ENCODE results near the gene TMEM123.

The TMEM123 gene

GRCh38 chr11:102368472-102368871 is 84.1 kb downstream of the TMEM123 start:
- no peak overlapping the region for H3K9ac ChIP-seq (ENCODE audit: low read depth, low read length)
- H3K4me3 ChIP-seq (ENCODE audit: low read length), result no peak overlapping the region
- H3K27me3 ChIP-seq (ENCODE audit: control insufficient read depth, insufficient read depth, low read length), result no peaks in the 10 kb centered on the region
- peaks cover 51% of the 10 kb centered on the region for H3K36me3 ChIP-seq (ENCODE audit: insufficient read depth, low read length)
- H3K4me2 ChIP-seq (ENCODE audit: low read length), result no peak overlapping the region
- no peaks in the 10 kb centered on the region for H3K9me3 ChIP-seq (replicated peaks; ENCODE audit: low read length)
- no peaks in the 10 kb centered on the region for H3K4me1 ChIP-seq (ENCODE audit: control insufficient read depth, insufficient read depth, low read length)

DNA sequence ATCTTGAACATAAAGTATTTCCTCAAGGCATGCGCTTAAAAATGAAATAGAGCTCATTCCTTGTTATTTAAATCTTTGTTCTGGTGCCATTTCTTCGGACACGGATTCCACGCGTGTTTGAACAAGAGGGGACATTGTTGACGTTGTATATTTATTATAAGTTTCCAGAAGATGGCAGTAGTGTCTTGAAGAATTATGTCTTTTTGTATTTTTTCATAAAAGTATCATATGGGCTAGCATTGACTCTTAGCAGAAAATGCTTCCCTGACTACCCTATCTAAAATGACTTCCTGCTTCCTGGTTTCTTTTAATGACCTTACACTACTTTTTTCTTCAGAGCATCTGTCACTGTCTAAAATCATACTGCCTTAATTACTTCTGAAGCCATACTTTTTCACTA is 85.2 kb downstream of the TMEM123 start:
- no peaks in the 10 kb centered on the region for H3K9me3 ChIP-seq (replicated peaks; ENCODE audit: low read length)
- no peaks in the 10 kb centered on the region for H3K27me3 ChIP-seq (ENCODE audit: control insufficient read depth, insufficient read depth, low read length)
- no peak overlapping the region for H3K4me2 ChIP-seq (ENCODE audit: low read length)
- H3K4me3 ChIP-seq (ENCODE audit: low read length), result no peak overlapping the region
- peaks cover 62% of the 10 kb centered on the region for H3K36me3 ChIP-seq (ENCODE audit: insufficient read depth, low read length)
- H3K9ac ChIP-seq (ENCODE audit: low read depth, low read length), result no peak overlapping the region
- no peaks in the 10 kb centered on the region for H3K4me1 ChIP-seq (ENCODE audit: control insufficient read depth, insufficient read depth, low read length)

- peaks cover 80% of the 10 kb centered on the region for H3K36me3 ChIP-seq (ENCODE audit: insufficient read depth, low read length)
- H3K9ac ChIP-seq (ENCODE audit: low read depth, low read length), result no peak overlapping the region
- no peak overlapping the region for H3K4me3 ChIP-seq (ENCODE audit: low read length)
- no peaks in the 10 kb centered on the region for H3K4me1 ChIP-seq (ENCODE audit: control insufficient read depth, insufficient read depth, low read length)
- no peaks in the 10 kb centered on the region for H3K27me3 ChIP-seq (ENCODE audit: control insufficient read depth, insufficient read depth, low read length)
- H3K9me3 ChIP-seq (replicated peaks; ENCODE audit: low read length), result no peaks in the 10 kb centered on the region
- H3K4me2 ChIP-seq (ENCODE audit: low read length), result no peak overlapping the region
Measured at GRCh38 chr11:102364991-102365390, 87.6 kb downstream of the TMEM123 start.

DNA sequence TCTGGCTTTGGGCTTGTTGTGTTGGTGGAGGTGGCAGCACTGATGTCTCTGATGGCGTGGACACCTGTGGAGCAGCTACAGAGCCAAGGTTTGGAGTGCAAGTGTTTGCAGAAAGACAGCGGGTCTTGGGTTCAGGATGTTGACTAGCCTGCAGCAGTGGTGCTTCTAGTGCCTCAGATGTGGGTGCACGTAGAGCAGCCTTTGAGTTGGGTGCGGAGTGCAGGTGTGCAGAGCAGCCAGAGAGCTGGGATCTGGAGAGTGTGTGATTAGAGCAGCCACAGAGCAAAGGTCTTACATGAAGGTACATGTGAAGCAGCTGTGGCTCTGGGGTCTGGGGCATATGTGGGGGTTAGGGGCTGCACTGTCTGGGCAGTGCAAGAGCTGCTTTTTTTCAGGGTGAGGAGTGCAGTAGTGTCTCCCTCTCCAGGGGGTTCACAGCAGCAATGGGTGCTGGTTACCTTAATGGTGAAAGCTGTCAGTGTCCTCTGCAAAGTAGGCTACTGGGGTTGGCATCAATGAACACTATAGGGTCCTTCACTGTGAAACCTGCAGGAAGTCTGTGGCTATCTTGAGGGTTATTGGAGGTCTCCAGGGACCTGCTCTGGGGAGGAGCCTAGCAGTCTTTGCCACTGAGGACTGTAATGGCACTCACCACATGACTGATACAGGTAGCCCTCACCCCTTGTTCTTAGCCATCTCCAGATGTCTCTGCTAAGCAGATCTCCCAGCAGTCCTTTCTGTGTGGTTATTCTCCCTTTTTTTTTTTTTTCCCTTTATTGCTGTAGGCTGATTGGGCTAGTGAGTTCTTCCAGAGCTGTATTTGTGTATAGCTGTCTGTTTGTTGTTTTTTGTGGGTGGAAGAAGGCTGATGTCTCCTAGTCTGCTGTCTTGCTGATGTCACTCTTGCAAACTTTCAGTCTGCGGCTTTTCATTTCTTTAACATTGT is 91.2 kb downstream of the TMEM123 start:
- H3K4me2 ChIP-seq (ENCODE audit: low read length), result no peak overlapping the region
- no peak overlapping the region for H3K4me3 ChIP-seq (ENCODE audit: low read length)
- no peaks in the 10 kb centered on the region for H3K4me1 ChIP-seq (ENCODE audit: control insufficient read depth, insufficient read depth, low read length)
- no peaks in the 10 kb centered on the region for H3K9me3 ChIP-seq (replicated peaks; ENCODE audit: low read length)
- peaks cover 74% of the 10 kb centered on the region for H3K36me3 ChIP-seq (ENCODE audit: insufficient read depth, low read length)
- H3K9ac ChIP-seq (ENCODE audit: low read depth, low read length), result no peak overlapping the region
- no peaks in the 10 kb centered on the region for H3K27me3 ChIP-seq (ENCODE audit: control insufficient read depth, insufficient read depth, low read length)

DNA sequence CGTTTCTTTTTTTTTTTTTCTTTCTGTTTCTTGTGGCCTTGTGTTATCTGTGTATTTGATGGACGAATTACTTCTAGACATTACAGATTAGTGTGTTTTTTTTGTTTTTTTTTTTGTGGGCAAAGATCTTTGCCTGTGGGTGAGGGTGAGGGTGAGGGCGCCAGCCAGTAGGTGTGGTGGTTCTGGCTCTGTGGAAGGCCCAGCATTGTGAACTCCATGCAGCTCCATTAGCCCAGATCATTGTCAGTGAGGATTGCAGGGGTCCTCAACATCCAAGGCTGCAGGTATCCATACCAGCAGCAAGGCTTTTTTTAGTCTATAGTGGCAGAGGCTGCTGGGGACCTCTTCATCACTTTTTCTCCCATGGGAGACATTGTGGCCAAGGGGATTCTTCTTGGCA is 91.9 kb downstream of the TMEM123 start:
- Histone ChIP-seq H3K9me3 (replicated peaks; ENCODE audit: low read length) (no peaks in the 10 kb centered on the region), H3K27me3 (ENCODE audit: control insufficient read depth, insufficient read depth, low read length) (no peaks in the 10 kb centered on the region), H3K4me3 (ENCODE audit: low read length) (no peak overlapping the region), H3K4me1 (ENCODE audit: control insufficient read depth, insufficient read depth, low read length) (no peaks in the 10 kb centered on the region), H3K36me3 (ENCODE audit: insufficient read depth, low read length) (peaks cover 70% of the 10 kb centered on the region), H3K4me2 (ENCODE audit: low read length) (no peak overlapping the region), H3K9ac (ENCODE audit: low read depth, low read length) (no peak overlapping the region)

DNA sequence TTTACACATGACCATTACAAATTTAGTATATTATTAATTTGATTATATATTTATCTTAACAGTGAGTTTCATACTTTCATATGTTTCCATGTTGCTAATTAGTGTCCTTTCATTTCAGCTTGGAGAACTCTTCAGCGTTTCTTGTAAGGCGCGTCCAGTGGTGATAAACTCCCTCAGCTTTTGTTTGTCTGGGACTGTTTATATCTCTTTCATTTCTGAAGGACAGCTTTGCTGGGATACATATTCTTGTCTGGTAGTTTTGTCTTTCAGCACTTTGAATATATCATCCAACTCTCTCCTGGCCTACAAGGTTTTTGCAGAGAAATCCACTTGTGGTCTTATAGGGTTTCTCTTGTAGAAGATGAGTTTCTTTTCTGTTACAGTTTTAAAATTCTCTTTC is 93.2 kb downstream of the TMEM123 start:
- Histone ChIP-seq H3K36me3 (ENCODE audit: insufficient read depth, low read length) (peaks cover 70% of the 10 kb centered on the region), H3K4me1 (ENCODE audit: control insufficient read depth, insufficient read depth, low read length) (no peaks in the 10 kb centered on the region), H3K9ac (ENCODE audit: low read depth, low read length) (no peak overlapping the region), H3K9me3 (replicated peaks; ENCODE audit: low read length) (no peaks in the 10 kb centered on the region), H3K4me3 (ENCODE audit: low read length) (no peak overlapping the region), H3K4me2 (ENCODE audit: low read length) (no peak overlapping the region), H3K27me3 (ENCODE audit: control insufficient read depth, insufficient read depth, low read length) (no peaks in the 10 kb centered on the region)

GRCh38 chr11:102357116-102357515 is 95.4 kb downstream of the TMEM123 start:
- no peak overlapping the region for H3K4me3 ChIP-seq (ENCODE audit: low read length)
- H3K9ac ChIP-seq (ENCODE audit: low read depth, low read length), result no peak overlapping the region
- H3K27me3 ChIP-seq (ENCODE audit: control insufficient read depth, insufficient read depth, low read length), result no peaks in the 10 kb centered on the region
- no peak overlapping the region for H3K4me2 ChIP-seq (ENCODE audit: low read length)
- H3K4me1 ChIP-seq (ENCODE audit: control insufficient read depth, insufficient read depth, low read length), result no peaks in the 10 kb centered on the region
- peaks cover 67% of the 10 kb centered on the region for H3K36me3 ChIP-seq (ENCODE audit: insufficient read depth, low read length)
- H3K9me3 ChIP-seq (replicated peaks; ENCODE audit: low read length), result no peaks in the 10 kb centered on the region

- Histone ChIP-seq H3K36me3 (ENCODE audit: insufficient read depth, low read length) (peaks cover 16% of the 10 kb centered on the region), H3K4me1 (ENCODE audit: control insufficient read depth, insufficient read depth, low read length) (peaks cover 38% of the 10 kb centered on the region), H3K9ac (ENCODE audit: low read depth, low read length) (peak overlapping the region; percentile 92), H3K27me3 (ENCODE audit: control insufficient read depth, insufficient read depth, low read length) (no peaks in the 10 kb centered on the region), H3K9me3 (replicated peaks; ENCODE audit: low read length) (no peaks in the 10 kb centered on the region), H3K4me2 (ENCODE audit: low read length) (peak overlapping the region; percentile 76), H3K4me3 (ENCODE audit: low read length) (peak overlapping the region; percentile 75)
Measured at GRCh38 chr11:102347462-102348370, 104.8 kb downstream of the TMEM123 start.

DNA sequence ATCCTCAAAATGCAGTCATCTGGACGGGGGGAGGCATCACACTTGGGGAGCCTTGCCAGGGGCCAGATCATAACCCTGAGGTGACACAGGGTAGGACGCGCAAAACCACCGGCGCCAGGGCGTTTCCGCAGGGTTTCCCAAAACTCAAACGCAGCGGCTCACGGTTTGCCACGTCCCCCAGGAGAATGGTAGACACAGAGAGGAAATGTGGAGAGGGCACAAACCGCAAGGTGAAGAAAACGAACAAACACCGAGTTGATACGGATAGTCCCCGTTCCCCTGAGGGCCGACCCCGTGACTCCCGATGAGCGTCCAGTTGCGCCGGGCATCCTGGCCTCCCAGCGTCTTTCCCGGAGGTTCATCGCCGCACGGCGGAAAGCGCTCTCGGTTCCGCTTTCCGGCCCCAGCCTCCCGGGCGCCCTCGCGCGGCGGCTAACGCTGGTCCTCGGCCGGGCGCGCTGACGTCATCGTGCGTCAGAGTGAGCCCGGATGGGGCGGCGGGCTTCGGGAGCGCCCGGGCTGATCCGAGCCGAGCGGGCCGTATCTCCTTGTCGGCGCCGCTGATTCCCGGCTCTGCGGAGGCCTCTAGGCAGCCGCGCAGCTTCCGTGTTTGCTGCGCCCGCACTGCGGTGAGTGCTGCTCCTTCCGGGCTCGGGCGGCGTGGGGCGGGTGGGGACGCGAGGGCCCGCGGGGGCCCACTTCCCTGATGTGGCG is 105.7 kb downstream of the TMEM123 start, which contains the start of gene BIRC2:
BIRC2 (plus strand) TSS at position 467 of the 714 bp plus-strand sequence. CDS start 2,641 bp downstream, outside the sequence.
- Histone ChIP-seq H3K4me3 (ENCODE audit: low read length) (peak within 1 kb of the TSS; percentile 75), H3K9me3 (replicated peaks; ENCODE audit: low read length) (no peaks in the 10 kb centered on the region), H3K4me2 (ENCODE audit: low read length) (peak within 1 kb of the TSS; percentile 87), H3K27me3 (ENCODE audit: control insufficient read depth, insufficient read depth, low read length) (no peaks in the 10 kb centered on the region), H3K9ac (ENCODE audit: low read depth, low read length) (peak within 1 kb of the TSS; percentile 92), H3K36me3 (ENCODE audit: insufficient read depth, low read length) (peaks cover 16% of the 10 kb centered on the region), H3K4me1 (ENCODE audit: control insufficient read depth, insufficient read depth, low read length) (peaks cover 39% of the 10 kb centered on the region)

DNA sequence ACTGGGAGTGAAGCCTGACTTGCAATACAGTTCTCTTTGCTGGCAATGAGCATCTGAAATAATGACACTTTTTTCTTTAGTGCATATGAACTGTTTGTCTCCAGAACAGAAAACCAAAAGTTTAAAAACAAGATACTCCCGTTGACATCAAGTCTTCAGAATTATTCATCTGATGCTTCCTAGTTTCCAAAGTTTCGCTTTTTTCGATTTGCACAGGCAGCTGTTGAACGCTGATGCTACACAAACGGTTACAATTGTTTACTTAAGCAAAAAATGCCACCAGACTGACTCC is 106.2 kb downstream of the TMEM123 start:
- peak overlapping the region; percentile 87 for H3K4me2 ChIP-seq (ENCODE audit: low read length)
- H3K9ac ChIP-seq (ENCODE audit: low read depth, low read length), result peak overlapping the region; percentile 92
- peak overlapping the region; percentile 75 for H3K4me3 ChIP-seq (ENCODE audit: low read length)
- H3K36me3 ChIP-seq (ENCODE audit: insufficient read depth, low read length), result peaks cover 16% of the 10 kb centered on the region
- no peaks in the 10 kb centered on the region for H3K9me3 ChIP-seq (replicated peaks; ENCODE audit: low read length)
- H3K4me1 ChIP-seq (ENCODE audit: control insufficient read depth, insufficient read depth, low read length), result peaks cover 43% of the 10 kb centered on the region
- H3K27me3 ChIP-seq (ENCODE audit: control insufficient read depth, insufficient read depth, low read length), result no peaks in the 10 kb centered on the region

Data from skeletal muscle satellite cell (primary cell).